Transverse colon (tissue), 4 donors: Measurements from ENCODE around the gene GRIN2C. TPM values are rescaled to one million over a fixed set of nuclear protein-coding genes. Genes with fewer than 3 reads are reported as not detected.

Experiments used
- DNase-seq: peaks from one replicate; pipeline ENCODE4 v3.0.0-alpha.2; 2019
- H3K27ac ChIP-seq, 4 donors: fragments of 200-600 bp; sonication (generic); 2 replicates each; pipeline ENCODE4 v1.5.1; 2016 to 2018; ENCODE audit warnings: inconsistent platforms in 4 of 4
- H3K27me3 ChIP-seq: fragments of 200-600 bp; sonication (generic); 2 replicates; pipeline ENCODE4 v1.5.1; 2017; ENCODE audit warnings: inconsistent platforms
- H3K36me3 ChIP-seq, 4 donors: fragments of 200-600 bp; sonication (generic); 2 replicates each; pipeline ENCODE4 v1.5.1; 2017 to 2019; ENCODE audit warnings: inconsistent platforms in 4 of 4
- H3K4me1 ChIP-seq, 4 donors: fragments of 200-600 bp; sonication (generic); 2 replicates each; pipeline ENCODE4 v1.5.1; 2017 to 2020; ENCODE audit warnings: inconsistent platforms in 4 of 4
- H3K4me3 ChIP-seq, 4 donors: fragments of 200-600 bp; sonication (generic); 1 replicate in 1 of 4; 2 replicates in 3 of 4; pipeline versions ENCODE4 v1.5.1 to v1.6.1; 2017 to 2019; ENCODE audit warnings: inconsistent platforms in 4 of 4
- H3K9me3 ChIP-seq, 2 donors: fragments of 200-600 bp; sonication (generic); 2 replicates each; pipeline ENCODE4 v1.5.1; 2017 to 2019; ENCODE audit warnings: inconsistent platforms in 2 of 2
- CTCF ChIP-seq, 5 experiments: fragments of 200-600 bp in 3 of 5; fragments of 450-650 bp in 2 of 5; sonication (generic) in 3 of 5; IDR thresholded peaks; 1 replicate in 2 of 5; 2 replicates in 3 of 5; pipeline ENCODE4 v1.5.1; 2016 to 2017; ENCODE audit warnings: antibody characterized with exemption in 5 of 5, inconsistent platforms in 3 of 5, mild to moderate bottlenecking in 2 of 5, moderate library complexity in 1 of 5
- EP300 ChIP-seq: sonication (generic); formaldehyde crosslinking; IDR thresholded peaks from one replicate; pipeline ENCODE4 v1.6.1; 2017; ENCODE audit warnings: antibody characterized with exemption, low read depth
- POLR2A ChIP-seq: fragments of 450-650 bp; IDR thresholded peaks from one replicate; pipeline ENCODE4 v1.6.1; 2016; ENCODE audit warnings: antibody characterized with exemption, mild to moderate bottlenecking, moderate library complexity
- POLR2AphosphoS5 ChIP-seq, 3 donors: sonication (generic); formaldehyde crosslinking; IDR thresholded peaks; one replicate each; pipeline ENCODE4 v1.6.1; 2016; ENCODE audit warnings: antibody characterized with exemption in 3 of 3
- WGBS, 2 donors: methylation state at CpG; one replicate each; pipeline ENCODE4 v1.1.5; 2018; ENCODE audit warnings: low coverage in 1 of 2; 5-methylcytosine and 5-hydroxymethylcytosine counted together
- in situ Hi-C, 4 donors: fragments of 200-750 bp; cut with MboI; loops; one replicate each; pipeline versions ENCODE4 v1.15.0 to v1.15.1; 2017; ENCODE audit warnings: low sequenced_read_pairs in 3 of 4, low pct_ligation_motif_present in 1 of 4, low pct_unique_long_range_greater_than_20kb in 1 of 4
- intact Hi-C: fragments of 100-400 bp; cut with DNase I; formaldehyde crosslinking; loops from one replicate; pipeline ENCODE4 v1.15.1; 2023; ENCODE audit warnings: low total_unique reads
- total RNA-seq, 4 donors: library from RNA; depleted of rRNA; stranded (reverse); fragments of >200 nt; gene quantifications; one replicate each; pipeline ENCODE4 v1.1.0, GENCODE V29; 2016

Gene GRIN2C
- total RNA-seq, 4 donors from 2014 or later: 0.27 to 0.40 TPM; not detected in 2

- intact Hi-C loops (loop anchor here (5.0 kb wide), 1 partner anchor 1045 kb away; no protein-coding TSS in a partner anchor), in situ Hi-C loops (no loop called here)
- Histone ChIP-seq H3K4me1 (peaks cover 3 to 10% (median 9%) of the 10 kb centered on the region in 4 donors), H3K27ac (no peak overlapping the region), H3K4me3 (no peak overlapping the region), H3K27me3 (peaks cover 20% of the 10 kb centered on the region), H3K9me3 (no peaks in the 10 kb centered on the region), H3K36me3 (no peaks in the 10 kb centered on the region)
- no peak for DNase-seq
- WGBS, 2 donors: 75% methylated on average over 20 of the region's 20 CpGs; no CpG with 5 or more reads in 1 of the 2 donors
- TF ChIP-seq EP300 (no peak), POLR2A (no peak), CTCF (IDR thresholded peaks at IDR 0.05) (no peak), POLR2AphosphoS5 (IDR thresholded peaks at IDR 0.05) (no peak)
These were observed 23.0 kb upstream of the GRIN2C start for GRCh38 chr17:74882517-74883240.

GRCh38 chr17:74881073-74881472, 21.4 kb upstream of the GRIN2C start:
- in situ Hi-C loops: no loop called here
- WGBS, 2 donors: 74% methylated on average over 11 of the region's 11 CpGs; no CpG with 5 or more reads in 1 of the 2 donors

GRCh38 chr17:74879308-74879707, 19.6 kb upstream of the GRIN2C start:
- WGBS, 2 donors: 86% methylated on average over 16 of the region's 16 CpGs; no CpG with 5 or more reads in 1 of the 2 donors
- no peak for TF ChIP-seq EP300
- no peak for TF ChIP-seq POLR2AphosphoS5 (IDR thresholded peaks at IDR 0.05)
- TF ChIP-seq CTCF (IDR thresholded peaks at IDR 0.05): no peak
- TF ChIP-seq POLR2A: no peak
- Histone ChIP-seq H3K4me3 (no peak overlapping the region), H3K36me3 (no peaks in the 10 kb centered on the region), H3K27ac (no peak overlapping the region), H3K9me3 (no peaks in the 10 kb centered on the region), H3K27me3 (peaks cover 11% of the 10 kb centered on the region), H3K4me1 (peaks cover 3 to 10% (median 10%) of the 10 kb centered on the region in 4 donors)
- in situ Hi-C loops: no loop called here
- no peak for DNase-seq
- intact Hi-C loops: loop anchor here (5.0 kb wide), 1 partner anchor 1663 kb away; the partner anchor contains the start of gene PRCD

More at GRCh38 chr17:74881073-74881472, 21.4 kb upstream of the GRIN2C start:
- Histone ChIP-seq H3K9me3 (no peaks in the 10 kb centered on the region), H3K4me3 (no peak overlapping the region), H3K27me3 (peaks cover 11% of the 10 kb centered on the region), H3K4me1 (peaks cover 3 to 10% (median 10%) of the 10 kb centered on the region in 4 donors), H3K27ac (no peak overlapping the region), H3K36me3 (no peaks in the 10 kb centered on the region)
- no peak for DNase-seq
- intact Hi-C loops: loop anchor here (5.0 kb wide), 1 partner anchor 1044 kb away; no protein-coding TSS in a partner anchor
- TF ChIP-seq CTCF (IDR thresholded peaks at IDR 0.05): no peak

- TF ChIP-seq EP300: no peak
- no peak for TF ChIP-seq CTCF (IDR thresholded peaks at IDR 0.05)
- no peak for TF ChIP-seq POLR2AphosphoS5 (IDR thresholded peaks at IDR 0.05)
- TF ChIP-seq POLR2A: no peak
- H3K4me1 ChIP-seq: peaks cover 3 to 16% (median 13%) of the 10 kb centered on the region in 4 donors
- no peaks in the 10 kb centered on the region for H3K9me3 ChIP-seq
- H3K4me3 ChIP-seq: no peak overlapping the region
- no peak overlapping the region for H3K27ac ChIP-seq
- DNase-seq: no peak
- in situ Hi-C loops (no loop called here), intact Hi-C loops (loop anchor here (5.0 kb wide), 1 partner anchor 1664 kb away; the partner anchor contains the start of gene PRCD)
- no peaks in the 10 kb centered on the region for H3K36me3 ChIP-seq
- 58% methylated on average over 2 of the region's 2 CpGs; no CpG with 5 or more reads in 1 of the 2 donors for WGBS, 2 donors
- H3K27me3 ChIP-seq: peaks cover 11% of the 10 kb centered on the region
These were observed 19.0 kb upstream of the GRIN2C start for GRCh38 chr17:74878658-74879057.
